HG02763 (cell line): Measurements from ENCODE around the gene GZMM.

ENCODE experiments used
- ATAC-seq: cut with Tn5 transposase; IDR thresholded peaks from one replicate; pipeline ENCODE4 v1.9.1; 2021; ENCODE audit warnings: mild to moderate bottlenecking, moderate library complexity; ENCODE audit not compliant: unreplicated experiment

Gene GZMM

DNA sequence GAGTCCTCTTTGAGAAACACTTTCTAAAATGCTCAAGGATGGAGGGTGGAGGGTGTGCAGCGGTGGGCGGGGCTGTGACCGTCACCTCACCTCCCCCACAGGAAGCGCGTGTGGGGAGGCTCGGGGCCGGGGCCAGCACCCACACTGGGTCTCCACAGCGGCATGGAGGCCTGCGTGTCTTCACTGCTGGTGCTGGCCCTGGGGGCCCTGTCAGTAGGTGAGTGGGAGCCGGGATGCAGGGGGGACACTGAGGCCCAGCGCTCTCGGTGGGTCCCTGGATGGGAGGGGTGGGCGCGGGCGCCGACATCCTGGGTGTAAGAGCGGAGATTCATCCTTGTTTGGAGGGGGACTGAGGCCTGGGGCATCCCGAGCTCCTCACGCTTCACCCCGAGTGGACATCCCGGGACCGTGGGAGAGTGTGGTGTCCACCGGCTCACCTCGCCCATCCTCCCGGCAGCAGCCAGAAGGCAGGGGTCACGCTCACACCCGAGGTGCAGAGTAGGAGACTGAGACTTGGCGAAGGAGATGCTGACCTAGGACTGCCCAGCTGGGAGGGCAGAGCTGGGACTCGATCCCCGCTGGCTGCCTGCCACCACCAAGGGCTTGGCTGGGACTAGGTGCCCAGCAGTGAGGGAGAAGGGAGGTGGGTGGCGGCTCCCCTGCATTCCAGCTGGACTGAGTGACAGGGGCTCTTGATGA is at the start of gene GZMM:
Gene GZMM, plus strand, starts transcription at position 144 of the 699 bp plus-strand sequence. Its CDS starts 19 bp downstream, at position 163.
- ATAC-seq = no peak

DNA sequence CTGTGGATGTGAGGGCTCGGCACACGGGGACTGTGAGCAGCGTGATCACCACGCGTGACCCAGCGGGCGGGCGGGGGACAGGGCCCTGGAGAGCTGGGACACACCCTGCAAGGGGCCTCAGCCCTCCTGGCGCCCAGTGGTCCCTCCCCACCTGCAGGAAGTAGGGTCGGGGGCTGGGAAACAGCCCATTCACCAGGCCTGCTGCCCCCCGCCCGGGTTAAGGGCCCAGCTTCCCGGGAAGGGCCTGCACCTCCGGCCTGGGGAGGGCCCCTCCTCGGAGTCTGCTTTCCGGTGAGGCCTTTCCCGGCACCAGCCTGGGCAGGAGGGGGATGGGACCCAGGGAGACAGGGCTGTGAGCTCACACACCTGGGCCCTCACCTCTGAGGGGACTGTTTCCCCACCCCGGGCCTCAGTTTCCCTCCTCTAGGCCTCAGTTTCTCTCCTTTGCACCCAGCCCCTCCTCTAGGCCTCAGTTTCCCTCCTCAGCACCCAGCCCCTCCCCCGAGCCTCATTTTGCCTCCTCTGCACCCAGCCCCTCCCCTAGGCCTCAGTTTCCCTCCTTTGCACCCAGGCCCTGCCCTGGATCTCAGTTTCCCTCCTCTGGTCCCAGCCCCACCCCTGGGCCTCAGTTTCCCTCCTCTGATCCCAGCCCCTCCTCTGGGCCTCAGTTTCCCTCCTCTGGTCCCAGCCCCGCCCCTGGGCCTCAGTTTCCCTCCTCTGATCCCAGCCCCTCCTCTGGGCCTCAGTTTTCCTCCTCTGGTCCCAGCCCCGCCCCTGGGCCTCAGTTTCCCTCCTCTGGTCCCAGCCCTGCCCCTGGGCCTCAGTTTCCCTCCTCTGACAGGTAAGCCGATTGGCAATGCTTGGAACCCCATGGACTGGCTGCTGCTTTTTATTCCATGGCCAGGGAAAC is 49.4 kb upstream of the GZMM start:
- ATAC-seq = no peak

DNA sequence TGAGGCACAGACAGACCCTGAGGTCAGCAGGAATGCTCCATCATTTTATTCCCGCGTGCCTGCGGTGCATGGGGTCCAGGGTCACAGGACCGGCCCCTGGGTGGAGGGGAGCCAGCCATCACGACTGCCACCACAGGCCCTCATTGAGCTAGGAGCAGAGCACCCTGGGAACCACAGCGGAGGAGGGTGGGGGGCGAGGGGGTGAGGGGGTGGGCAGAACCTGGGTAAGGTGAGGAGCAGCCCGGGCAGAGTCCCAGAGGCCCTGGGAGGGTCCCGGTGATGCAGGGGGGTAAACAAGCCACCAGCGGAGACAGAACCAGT is 48.8 kb upstream of the GZMM start:
- ATAC-seq = no peak

DNA sequence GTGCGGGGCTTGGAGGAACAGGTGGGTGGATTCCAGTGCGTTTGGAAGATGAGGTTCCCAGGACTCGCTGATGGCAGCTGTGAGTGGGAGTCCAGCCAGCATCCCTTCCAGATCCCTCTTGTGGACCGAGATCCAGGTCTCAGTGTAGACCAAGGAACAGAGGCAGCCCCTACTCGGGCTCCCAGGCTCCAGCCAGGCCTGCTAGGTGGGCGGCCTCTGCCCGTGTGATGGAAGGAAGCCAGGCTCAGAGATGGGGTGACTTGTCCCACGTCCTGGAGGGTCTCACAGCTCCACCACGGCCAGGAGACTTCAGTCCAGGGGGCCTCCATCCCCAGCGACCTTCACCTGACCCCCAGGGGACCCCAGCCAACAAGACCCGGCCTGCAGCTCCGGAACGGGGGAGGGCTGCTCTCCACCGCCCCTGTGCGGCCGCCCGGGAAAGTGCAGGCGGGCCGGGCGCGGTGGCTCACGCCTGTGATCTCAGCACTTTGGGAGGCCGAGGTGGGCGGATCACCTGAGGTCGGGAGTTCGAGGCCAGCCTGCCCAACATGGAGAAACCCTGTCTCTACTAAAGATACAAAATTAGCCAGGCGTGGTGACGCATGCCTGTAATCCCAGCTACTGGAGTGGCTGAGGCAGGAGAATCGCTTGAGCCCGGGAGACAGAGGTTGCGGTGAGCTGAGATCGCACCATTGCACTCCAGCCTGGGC is 48.3 kb upstream of the GZMM start:
- no peak for ATAC-seq

DNA sequence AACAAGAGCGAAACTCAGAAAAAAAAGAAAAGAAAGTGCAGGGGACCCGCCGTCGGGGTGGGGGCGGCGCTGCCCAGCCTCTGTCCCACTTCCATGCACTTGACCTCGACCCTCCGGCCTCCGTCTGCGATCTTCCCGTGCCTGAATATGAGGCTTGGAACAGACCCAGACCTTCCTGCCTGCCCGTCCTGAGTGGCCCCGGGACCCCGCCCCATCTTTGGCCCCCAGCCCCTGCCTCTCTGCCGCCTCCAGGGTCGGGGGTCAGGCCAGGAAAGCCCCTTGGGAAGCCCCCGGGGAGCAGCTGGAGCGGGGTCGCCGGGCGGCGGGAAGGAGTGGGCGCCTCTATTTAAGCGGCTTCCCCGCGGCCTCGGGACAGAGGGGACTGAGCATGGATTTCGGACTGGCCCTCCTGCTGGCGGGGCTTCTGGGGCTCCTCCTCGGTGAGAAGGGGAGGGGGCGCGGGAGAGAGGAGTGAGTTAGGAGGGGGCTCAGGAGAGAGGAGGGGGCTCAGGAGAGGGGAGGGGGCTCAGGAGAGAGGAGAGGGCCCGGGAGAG is 47.7 kb upstream of the GZMM start, which contains the start of gene MADCAM1:
Gene MADCAM1, plus strand, starts transcription at position 375 of the 554 bp plus-strand sequence. Its CDS starts 14 bp downstream, at position 389.
- ATAC-seq = no peak

DNA sequence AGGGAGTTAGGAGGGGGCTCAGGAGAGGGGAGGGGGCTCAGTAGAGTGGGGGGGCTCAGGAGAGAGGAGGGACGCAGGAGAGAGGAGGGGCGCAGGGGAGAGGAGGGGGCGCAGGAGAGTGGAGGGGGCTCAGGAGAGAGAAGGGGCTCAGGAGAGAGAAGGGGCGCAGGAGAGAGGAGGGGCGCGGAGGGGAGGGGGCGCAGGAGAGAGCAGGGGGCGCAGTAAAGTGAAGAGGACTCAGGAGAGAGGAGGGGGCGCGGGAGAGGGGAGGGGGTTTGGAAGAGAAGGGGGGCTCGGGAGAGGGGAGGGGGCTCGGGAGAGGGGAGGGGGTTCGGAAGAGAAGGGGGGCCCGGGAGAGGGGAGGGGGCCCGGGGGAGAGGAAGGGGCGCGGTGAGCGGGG is 46.9 kb upstream of the GZMM start:
- no peak for ATAC-seq

DNA sequence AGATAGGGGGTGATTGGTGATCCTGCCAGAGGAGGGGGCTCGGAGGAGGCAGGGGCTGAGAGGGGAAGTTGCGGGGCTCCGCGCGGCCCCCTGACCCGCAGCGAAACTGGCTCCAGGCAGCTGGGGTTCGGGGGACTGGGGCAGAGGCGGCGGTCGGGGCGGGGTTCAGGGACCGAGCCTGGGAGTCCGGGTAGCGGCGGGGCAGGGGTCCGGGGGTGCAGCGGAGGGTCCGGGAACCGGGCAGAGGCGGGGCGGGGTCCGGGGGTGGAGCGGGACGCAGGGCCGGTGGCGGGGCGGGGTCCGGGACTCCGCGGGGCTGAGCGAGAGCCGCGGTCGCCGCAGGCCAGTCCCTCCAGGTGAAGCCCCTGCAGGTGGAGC is 46.4 kb upstream of the GZMM start:
- no peak for ATAC-seq

DNA sequence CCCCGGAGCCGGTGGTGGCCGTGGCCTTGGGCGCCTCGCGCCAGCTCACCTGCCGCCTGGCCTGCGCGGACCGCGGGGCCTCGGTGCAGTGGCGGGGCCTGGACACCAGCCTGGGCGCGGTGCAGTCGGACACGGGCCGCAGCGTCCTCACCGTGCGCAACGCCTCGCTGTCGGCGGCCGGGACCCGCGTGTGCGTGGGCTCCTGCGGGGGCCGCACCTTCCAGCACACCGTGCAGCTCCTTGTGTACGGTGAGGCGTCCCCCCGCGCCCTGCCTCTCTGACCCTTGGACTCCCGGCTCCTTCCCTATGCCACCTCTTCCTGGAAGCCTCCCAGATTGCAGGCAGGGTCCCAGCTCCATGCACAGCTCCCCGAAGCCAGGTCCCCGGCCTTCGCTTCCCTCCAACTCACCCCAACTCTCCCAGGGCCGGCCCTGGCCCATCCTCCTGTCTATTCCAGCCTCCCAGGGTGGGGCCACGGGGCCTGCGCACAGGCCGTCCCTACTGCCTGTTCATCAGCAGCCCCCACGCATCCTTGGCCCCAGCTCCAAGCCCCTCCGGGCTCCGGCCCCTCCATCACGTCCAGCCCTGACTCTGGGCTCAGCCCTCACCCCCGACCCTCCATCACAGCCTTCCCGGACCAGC is 45.9 kb upstream of the GZMM start:
- ATAC-seq = no peak

DNA sequence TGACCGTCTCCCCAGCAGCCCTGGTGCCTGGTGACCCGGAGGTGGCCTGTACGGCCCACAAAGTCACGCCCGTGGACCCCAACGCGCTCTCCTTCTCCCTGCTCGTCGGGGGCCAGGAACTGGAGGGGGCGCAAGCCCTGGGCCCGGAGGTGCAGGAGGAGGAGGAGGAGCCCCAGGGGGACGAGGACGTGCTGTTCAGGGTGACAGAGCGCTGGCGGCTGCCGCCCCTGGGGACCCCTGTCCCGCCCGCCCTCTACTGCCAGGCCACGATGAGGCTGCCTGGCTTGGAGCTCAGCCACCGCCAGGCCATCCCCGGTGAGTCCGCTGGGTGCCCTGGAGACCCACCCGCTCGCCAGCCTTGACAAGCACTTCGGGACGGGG is 45.4 kb upstream of the GZMM start:
- no peak for ATAC-seq

DNA sequence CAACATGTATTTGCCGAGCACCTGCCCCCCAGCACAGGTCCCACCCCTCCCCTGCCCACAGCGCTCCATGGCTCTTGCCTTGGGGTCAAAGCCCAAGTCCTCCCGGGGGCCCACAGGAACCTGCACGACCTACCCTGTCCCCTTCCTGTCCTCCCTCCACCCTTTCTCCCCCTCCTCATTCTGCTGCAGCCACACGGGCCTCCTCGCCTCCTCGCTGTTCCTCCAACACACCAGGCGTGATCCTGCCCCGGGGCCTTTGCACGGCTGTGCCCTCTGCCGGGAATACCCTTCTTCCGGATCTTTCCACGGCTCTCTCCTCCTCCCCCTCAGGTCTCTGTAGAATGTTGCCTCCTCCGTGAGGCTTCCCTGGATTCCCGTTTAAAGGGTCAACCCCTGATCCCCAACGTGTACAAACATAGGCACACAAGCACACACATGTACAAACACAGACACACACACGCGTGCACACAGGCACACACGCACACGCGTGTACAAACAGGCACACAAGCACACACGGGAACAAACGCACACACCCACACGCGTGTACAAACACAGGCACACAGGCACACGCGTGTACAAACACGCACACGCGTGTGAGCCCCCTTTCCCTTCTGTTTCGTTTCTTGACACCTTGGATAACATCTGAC is 44.8 kb upstream of the GZMM start:
- no peak for ATAC-seq

DNA sequence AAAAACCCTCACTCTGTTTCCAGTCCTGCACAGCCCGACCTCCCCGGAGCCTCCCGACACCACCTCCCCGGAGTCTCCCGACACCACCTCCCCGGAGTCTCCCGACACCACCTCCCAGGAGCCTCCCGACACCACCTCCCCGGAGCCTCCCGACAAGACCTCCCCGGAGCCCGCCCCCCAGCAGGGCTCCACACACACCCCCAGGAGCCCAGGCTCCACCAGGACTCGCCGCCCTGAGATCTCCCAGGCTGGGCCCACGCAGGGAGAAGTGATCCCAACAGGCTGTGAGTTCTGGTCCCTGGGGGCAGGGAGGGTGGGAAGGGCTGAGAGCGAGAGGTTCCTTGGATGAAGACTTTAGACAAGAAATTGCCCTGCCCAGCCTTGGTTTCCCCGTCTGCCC is 42.2 kb upstream of the GZMM start:
- no peak for ATAC-seq

DNA sequence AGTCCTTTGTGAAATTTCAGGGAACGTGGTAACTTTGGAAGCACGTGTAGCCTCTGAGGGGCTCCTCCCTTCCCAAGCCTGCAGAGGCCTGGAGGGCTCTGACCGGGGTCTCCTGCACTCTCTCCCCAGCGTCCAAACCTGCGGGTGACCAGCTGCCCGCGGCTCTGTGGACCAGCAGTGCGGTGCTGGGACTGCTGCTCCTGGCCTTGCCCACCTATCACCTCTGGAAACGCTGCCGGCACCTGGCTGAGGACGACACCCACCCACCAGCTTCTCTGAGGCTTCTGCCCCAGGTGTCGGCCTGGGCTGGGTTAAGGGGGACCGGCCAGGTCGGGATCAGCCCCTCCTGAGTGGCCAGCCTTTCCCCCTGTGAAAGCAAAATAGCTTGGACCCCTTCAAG is 39.2 kb upstream of the GZMM start:
- ATAC-seq = no peak

DNA sequence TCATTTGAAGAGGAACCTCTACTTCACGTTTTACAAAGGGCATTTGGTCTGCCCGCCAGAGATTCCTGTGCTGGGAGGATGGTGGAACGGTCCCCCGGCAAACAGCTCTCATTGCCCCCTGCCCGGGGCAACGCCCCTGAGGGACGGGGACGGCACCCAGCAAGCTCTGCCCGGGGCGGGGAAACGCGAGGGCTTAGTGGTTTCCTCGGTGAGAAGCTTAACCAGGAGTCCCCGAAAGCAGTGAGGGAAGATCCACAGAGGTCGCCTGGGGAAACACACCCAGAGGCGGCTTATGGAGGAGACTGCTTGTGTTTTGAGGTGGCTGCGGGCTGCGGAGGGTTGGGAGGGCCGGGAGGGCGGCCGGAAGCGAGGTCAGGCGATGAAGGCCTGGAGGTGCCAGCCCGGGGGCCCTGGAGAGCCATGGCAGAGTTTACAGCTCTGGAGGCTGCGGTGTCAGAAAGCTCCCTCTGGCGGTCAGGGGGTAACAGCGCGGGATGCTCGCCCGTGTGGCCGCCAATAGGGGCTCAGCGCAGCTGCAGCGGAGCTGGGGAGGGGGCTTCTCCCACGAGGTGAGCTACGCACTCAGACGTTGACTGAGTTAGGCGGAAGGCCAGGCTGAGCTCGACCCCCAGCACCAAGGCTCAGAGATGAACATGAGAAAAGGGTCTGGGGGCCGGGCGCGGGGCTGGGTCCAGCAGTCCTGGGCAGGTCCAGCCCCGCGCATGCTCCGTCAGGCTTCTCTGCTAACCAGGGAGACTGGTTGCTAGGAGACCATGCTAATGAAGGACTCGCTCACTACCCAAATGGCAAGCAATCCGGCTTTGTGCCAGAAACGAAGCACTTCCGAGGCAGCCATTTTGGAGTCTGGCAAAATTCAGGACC is 37.2 kb upstream of the GZMM start:
- peak; percentile 69 for ATAC-seq

DNA sequence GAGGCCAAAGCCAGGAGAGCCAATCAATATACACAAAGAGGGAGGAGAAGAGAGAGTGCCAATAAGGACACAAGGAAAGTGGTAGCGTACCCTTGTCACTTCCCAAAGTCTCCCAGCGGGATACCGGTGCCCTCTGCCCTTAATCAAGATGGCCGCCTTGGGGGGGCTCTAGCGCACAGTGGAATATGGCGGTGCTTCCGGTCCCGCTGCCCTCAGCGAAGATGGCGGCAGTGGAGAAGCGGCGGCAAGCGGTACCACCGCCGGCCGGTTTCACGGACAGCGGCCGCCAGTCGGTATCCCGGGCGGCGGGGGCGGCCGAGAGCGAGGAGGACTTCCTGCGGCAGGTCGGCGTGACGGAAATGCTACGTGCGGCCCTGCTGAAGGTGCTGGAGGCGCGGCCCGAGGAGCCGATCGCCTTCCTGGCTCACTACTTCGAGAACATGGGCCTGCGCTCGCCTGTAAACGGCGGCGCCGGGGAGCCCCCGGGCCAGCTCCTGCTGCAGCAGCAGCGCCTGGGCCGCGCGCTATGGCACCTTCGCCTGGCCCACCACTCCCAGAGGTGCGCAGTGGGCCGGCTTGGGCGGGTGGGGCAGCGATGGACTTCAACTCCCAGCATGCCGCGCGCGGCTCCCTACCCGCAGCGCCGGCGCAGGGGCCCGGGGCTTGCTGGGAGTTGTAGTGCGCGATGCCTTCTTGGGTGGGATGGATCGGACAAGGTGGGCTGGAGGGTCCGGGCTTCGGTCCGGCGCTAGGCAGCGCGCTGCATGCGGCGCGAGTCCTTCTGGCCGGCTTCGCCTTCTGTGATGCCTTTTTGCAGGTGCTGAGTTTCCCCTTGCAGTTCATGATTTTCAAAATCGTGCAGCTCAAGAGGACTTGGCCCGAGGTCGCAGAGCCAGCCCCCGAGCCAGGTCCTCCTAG is 36.3 kb upstream of the GZMM start, which contains the start of gene TPGS1:
Gene TPGS1, plus strand, starts transcription at position 212 of the 918 bp plus-strand sequence. Its CDS starts 10 bp downstream, at position 222.
- peak; percentile 55 for ATAC-seq

DNA sequence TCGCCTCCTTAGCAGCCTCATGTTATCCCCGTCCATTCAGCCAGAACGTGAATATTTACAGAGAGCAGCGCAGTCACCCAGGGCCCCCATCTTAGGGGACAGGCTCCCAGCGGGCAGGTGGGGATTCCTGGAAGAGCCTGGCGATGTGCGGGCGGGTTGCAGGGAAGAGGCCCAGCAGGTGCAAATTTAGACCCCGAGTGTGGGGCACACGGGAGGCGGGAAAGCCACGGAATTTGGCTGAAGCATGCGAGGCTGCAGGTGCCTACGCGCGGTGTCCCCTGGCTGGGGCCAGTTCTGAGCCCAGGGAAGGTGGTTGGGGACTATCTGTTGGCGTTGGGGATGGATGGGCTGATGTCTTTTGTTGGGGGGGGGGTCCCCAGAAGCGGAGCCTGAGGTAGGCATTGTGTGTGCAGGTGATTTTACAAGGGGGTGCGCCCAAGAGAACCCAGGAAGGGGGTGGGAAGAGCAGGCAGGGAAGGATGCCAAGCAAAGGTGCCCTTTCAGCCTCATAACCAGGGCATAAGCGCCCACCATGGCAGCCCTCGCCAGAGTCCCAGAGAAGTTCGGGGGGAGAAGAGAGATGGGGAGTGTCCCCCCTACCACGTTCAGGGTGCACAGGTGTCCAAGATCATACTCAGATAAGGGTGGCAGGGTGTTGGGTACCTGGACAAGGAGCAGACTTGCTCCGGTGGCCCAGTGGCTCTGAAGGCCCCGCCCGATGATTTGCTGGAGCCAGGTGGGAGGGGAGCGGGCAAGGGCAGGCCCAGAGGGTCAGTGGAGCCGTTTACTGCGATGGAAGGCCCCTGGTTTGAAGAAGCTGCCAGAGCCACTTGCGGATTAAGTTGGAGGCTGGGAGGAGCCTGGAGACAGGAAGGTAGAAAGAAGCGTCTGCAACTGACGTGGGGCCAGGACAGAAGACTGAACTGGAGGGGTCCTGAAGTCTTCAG is 35.4 kb upstream of the GZMM start:
- ATAC-seq = no peak

DNA sequence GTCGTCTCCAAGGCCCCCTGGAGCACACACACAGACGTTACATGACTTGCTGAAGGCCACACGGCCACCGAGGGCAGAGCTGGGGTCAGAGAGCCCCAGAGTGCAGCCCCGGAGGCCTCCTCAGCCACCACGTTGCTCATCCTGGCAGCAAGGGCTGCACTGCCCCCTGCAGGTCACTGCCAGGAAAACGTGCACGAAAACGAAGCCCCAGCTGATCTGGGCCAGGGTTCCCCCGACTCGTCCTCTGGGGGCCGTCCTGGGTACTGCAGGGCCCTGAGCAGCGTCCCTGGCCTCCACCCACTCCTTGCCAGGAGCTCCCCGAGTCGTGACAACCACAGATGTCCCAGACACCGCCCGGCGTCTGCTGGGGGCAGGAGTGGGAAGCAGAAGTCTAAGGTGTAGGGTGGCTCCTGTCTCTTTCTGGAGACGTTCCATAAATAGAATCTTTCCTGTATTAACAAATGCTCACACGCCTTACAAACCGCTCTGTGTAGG is 33.2 kb upstream of the GZMM start:
- ATAC-seq = no peak
